Stimulated activated naive B cell treated with anti-CD40 and anti-IgM and Interleukin-4, amounts not matched to agents 10 μg/mL and 1 μg/mL and 100 μg/mL, for 72 hours (primary cell): ENCODE measurements around the gene PRCC.
A peak's percentile ranks its signal among the peaks of the same experiment; 100 is the strongest.
"Not testable (repeated sequence)": the region's sequence is repeated elsewhere in the genome, so short reads cannot be mapped to it uniquely, and the experiment has no call there.

Source experiments
- ATAC-seq, 2 donors: fragments of 150-1000 bp; cut with Tn5 transposase; replicated peaks; 2 replicates each; pipeline ENCODE4 v1.10.0; 2021; ENCODE audit warnings: moderate library complexity in 1 of 2
- DNase-seq: peaks from one replicate; pipeline ENCODE4 v3.0.0; 2021
- H3K27ac Mint-ChIP-seq: one replicate; pipeline ENCODE4 v1.8.0; 2022; ENCODE audit warnings: mild to moderate bottlenecking, mixed read lengths
- H3K27me3 Mint-ChIP-seq, 2 donors: one replicate each; pipeline ENCODE4 v1.8.0; 2022; ENCODE audit warnings: mixed read lengths in 2 of 2
- H3K36me3 Mint-ChIP-seq, 2 donors: one replicate each; pipeline ENCODE4 v1.8.0; 2022; ENCODE audit warnings: mixed read lengths in 2 of 2, mild to moderate bottlenecking in 1 of 2
- H3K4me1 Mint-ChIP-seq, 2 donors: one replicate each; pipeline ENCODE4 v1.8.0; 2022; ENCODE audit warnings: mixed read lengths in 2 of 2, mild to moderate bottlenecking in 1 of 2
- H3K4me3 Mint-ChIP-seq, 2 donors: one replicate each; pipeline ENCODE4 v1.8.0; 2022; ENCODE audit warnings: mild to moderate bottlenecking in 2 of 2, mixed read lengths in 2 of 2, moderate library complexity in 1 of 2
- H3K9me3 Mint-ChIP-seq, 2 donors: one replicate each; pipeline ENCODE4 v1.8.0; 2022; ENCODE audit warnings: mixed read lengths in 2 of 2, mild to moderate bottlenecking in 1 of 2

The PRCC gene

DNA sequence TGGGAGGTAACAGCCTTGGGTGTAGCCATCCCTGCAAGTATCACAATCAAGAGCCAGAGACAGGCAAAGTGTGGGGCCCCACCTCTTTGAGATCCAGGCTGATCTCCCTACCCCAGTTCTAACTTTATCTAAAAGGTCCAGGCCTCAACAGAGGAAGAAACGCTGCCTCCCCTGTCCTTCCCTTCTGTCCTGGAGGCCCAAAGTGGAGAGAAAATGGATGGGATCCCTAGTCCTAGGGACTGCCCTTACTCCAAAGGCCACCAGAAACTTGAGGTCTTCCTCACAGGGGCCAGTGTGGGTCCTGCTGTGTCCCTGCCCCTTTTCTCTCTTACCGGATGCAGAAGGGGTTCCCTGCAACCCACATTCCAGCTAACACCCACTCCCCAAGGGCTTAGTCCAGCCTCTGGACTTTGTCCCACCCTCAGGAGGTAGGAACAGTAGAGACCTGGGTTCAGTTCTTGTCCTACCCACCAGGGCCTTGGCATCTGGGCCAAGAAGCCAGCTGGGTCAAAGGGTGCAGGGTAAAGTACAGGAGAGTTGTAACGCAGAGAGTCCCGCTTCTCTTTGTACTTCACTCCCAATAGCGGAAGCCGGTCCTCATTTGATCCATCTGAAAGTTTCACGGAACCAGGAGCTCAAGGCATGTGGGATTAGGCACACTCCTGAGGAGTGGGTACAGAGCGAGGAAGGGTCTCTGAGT is 17.8 kb upstream of the PRCC start:
- DNase-seq (no peak), ATAC-seq (no peak)
- Mint-ChIP-seq H3K36me3 (peaks cover 30 to 56% of the 10 kb centered on the region in 2 donors), H3K27ac (peak overlapping the region; percentile 94), H3K4me3 (peak overlapping the region; percentile 79 to 92), H3K4me1 (peaks cover 51 to 68% of the 10 kb centered on the region in 2 donors), H3K27me3 (no peaks in the 10 kb centered on the region), H3K9me3 (no peaks in the 10 kb centered on the region)

DNA sequence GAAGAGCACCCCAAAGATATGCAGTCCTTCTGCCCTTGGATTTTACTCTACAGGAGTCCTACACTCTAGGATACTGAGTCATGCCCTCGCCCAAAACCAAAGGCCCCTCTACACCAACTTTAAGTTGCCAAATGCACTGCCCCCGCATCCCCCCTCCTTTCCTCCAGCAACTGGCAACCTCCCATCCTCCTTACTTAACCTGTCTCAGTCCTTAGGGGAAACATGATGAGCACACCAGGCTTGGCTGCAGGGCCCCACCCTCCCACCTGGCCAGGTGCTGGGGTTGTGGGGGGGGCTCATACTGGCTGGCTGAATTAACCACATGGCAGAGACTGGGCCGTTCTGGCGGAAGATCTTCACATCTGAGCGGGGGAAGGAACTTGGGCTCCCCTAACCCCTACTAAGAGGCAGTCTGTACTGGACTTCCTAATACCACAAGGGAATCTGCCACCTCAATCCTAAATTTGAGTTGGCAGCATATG is 17.1 kb upstream of the PRCC start:
- Mint-ChIP-seq H3K27me3 (no peaks in the 10 kb centered on the region), H3K4me3 (peak overlapping the region; percentile 79 to 92), H3K4me1 (peaks cover 52 to 68% of the 10 kb centered on the region in 2 donors), H3K36me3 (peaks cover 26 to 49% of the 10 kb centered on the region in 2 donors), H3K27ac (peak overlapping the region; percentile 94), H3K9me3 (no peaks in the 10 kb centered on the region)
- ATAC-seq: peak in 1 of 2 donors; percentile 6
- no peak for DNase-seq

DNA sequence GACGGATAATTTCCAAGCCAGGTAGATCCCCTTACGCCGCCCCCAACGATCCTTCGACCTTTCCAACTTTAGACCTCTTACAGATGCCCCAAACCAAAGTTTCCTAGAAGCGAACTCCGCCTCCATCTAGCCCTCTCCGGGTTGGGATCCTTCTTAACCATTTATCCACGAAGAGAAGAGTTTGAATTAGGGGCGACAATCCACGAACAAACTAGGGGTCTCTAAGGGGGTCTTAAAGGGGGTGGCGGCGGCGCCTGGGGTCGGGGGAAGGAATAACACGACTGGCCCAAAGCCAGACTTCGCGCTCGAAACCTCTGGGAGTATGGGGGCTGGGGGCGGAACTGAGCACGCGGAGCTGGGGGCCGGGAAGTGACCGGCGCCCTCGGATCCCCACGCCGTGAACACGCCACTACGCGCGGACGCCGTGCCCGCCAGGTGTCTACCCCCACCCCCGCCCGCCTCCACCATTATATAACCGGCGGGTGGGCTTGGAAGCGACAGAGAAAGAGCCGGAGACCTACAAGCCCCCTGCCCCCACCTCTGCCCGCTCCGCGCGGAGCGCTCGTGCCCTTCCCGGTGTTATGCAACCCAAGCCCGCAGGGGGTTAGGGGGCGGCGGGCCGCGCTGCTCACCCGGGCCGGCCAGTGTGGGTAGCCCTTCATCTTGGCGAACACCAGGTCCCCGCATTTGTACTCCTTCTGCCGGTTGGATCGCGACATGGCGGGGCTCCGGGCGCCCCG is 16.5 kb upstream of the PRCC start:
- Mint-ChIP-seq H3K4me3 (peak overlapping the region; percentile 79 to 92), H3K36me3 (peaks cover 21 to 44% of the 10 kb centered on the region in 2 donors), H3K27me3 (no peaks in the 10 kb centered on the region), H3K9me3 (no peaks in the 10 kb centered on the region), H3K27ac (peak overlapping the region; percentile 94), H3K4me1 (peaks cover 50 to 68% of the 10 kb centered on the region in 2 donors)
- DNase-seq (peak; percentile 30), ATAC-seq (peak; percentile 32 to 38)

DNA sequence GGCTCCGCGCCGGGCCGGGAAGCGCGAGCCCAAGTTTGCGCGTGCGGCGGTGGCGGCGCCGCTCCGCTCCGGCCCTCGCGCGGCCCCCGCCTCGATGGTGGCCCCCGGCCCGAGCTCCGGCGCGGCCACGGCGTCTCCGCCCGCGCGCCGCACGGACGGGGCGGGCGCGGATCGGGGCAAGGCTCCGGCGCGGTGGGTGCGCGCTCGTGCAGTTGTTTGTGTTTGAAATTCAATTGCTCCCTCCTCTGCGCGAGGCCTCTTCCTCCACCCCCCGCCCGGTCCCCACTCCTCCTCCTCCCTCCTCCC is 15.9 kb upstream of the PRCC start, which contains the start of gene HDGF:
HDGF (minus strand) TSS at position 225 of the 306 bp plus-strand sequence. CDS start 246 bp downstream, outside the sequence.
- Mint-ChIP-seq H3K4me1 (peaks cover 46 to 63% of the 10 kb centered on the region in 2 donors), H3K4me3 (peak within 1 kb of the TSS; percentile 79 to 94), H3K9me3 (no peaks in the 10 kb centered on the region), H3K36me3 (peaks cover 19 to 41% of the 10 kb centered on the region in 2 donors), H3K27ac (peak within 1 kb of the TSS; percentile 97), H3K27me3 (no peaks in the 10 kb centered on the region)
- no peak for DNase-seq
- no peak for ATAC-seq

DNA sequence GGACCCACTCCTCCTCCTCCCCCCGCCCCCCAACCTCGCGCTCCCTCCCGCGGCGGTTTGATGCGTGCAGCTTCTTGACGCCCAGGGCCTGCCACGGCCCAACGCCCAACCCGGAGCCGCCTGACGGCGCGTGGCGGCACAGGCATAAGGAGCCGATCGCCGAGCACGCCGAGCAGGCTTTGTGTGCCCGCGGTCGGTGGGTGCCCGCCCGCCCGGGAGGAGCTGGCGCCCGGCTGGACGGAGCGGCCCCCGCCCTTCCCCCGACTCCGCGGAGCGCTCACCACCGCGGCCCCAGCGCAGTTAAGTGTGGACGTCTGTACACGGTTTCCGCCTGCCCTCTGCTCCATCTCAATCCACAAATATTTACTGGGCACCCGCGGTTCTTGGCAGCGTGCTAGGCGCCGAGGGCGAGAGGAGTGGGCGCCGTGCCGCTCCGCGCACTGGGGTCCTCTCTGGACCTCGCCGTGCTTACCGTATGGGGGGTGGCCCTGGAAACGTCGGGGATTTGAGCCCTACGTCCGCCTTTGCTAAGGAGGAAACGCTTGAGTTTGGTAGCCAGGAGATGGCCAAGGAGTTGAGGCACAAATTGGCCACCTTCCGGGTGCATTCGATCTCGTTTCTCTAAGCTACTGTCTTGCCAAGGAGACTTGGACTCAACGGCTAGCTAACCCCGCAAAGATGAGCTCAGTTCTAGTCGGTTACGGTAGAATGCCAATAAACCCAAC is 15.4 kb upstream of the PRCC start:
- Mint-ChIP-seq H3K9me3 (no peaks in the 10 kb centered on the region), H3K27me3 (no peaks in the 10 kb centered on the region), H3K4me3 (peak overlapping the region; percentile 79 to 94), H3K36me3 (peaks cover 19 to 37% of the 10 kb centered on the region in 2 donors), H3K4me1 (peaks cover 44 to 57% of the 10 kb centered on the region in 2 donors), H3K27ac (peak overlapping the region; percentile 97)
- DNase-seq (peak; percentile 91), ATAC-seq (peak; percentile 79 to 83)

DNA sequence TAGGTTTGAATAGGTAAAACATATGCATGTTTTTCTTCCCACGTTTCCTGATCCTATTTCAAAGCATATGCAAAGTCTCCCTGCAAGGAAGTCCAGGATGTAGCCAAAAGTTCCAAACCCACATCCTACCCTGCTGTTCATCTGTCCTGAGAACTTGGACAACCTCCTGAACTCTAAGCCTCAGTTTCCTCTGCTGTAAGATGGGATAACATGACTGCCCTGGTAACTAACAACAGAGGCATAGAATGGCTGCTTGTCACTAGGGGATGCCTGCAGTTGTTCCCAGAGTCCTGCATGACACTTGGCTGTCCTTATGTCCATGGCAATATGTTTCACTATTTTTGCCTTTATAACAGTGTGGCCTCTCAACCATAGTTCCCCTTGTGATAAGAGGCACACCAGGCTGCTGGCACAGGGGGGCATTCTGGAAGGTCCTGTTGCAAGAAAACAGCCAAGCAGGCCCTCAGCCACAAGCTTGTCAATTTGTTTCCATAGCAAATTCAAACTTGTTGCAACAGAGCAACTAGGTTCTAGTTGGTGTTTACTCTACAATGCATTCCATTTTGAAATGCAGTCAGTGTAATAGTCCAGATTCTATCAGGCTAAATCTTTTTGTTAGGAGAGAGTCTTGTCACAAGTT is 14.4 kb upstream of the PRCC start:
- ATAC-seq (no peak), DNase-seq (no peak)
- Mint-ChIP-seq H3K4me3 (peak overlapping the region; percentile 79 to 94), H3K27me3 (no peaks in the 10 kb centered on the region), H3K27ac (peak overlapping the region; percentile 52), H3K36me3 (peaks cover 16 to 30% of the 10 kb centered on the region in 2 donors), H3K9me3 (no peaks in the 10 kb centered on the region), H3K4me1 (peaks cover 36 to 48% of the 10 kb centered on the region in 2 donors)

DNA sequence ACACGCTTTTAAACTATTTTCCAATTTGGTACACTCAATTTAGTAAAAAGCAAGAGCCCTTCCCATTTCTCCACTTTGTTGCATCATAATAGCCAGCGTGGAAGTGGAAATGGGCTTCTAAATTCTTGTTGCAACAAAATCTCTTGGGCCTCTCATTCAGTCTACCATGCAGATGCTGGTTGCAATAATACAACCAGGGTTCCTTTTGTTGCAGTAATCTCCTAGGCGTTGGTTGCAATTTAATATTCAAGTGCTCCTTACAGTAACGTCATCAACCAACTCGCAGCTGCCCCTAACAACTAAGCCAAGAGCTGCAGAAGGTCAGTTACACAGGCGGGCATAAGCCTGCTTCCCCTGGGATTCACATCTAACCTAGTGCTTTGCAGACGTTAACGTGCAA is 13.1 kb upstream of the PRCC start:
- Mint-ChIP-seq H3K27me3 (no peaks in the 10 kb centered on the region), H3K4me3 (no peak overlapping the region), H3K4me1 (peaks cover 25 to 39% of the 10 kb centered on the region in 2 donors), H3K36me3 (peaks cover 8 to 20% of the 10 kb centered on the region in 2 donors), H3K9me3 (no peaks in the 10 kb centered on the region), H3K27ac (no peak overlapping the region)
- ATAC-seq (no peak), DNase-seq (no peak)

DNA sequence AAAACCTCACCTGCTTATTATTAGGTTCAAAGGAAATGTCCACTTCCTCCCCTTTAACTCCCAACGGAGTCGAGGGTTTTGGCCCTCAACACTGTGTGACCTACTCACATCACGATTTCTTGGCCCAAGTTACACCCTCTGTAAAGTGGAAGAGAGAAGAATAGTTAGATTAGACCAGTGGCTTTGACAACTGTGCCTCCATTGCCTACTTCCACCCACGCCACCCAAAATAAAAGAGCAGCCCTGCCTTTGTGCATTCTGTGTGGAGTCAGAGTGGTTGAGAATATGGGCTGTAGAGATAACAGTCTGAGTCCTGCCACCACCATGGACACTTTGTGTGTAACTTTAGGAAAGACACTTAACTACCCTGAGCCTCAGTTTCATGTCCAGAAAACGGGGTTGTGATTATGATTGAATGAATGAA is 11.8 kb upstream of the PRCC start:
- peak overlapping the region in 1 of 2 donors; percentile 1 for H3K4me3 Mint-ChIP-seq
- DNase-seq (no peak), ATAC-seq (peak in 1 of 2 donors; percentile 26)
- peaks cover 14 to 29% of the 10 kb centered on the region in 2 donors for H3K4me1 Mint-ChIP-seq
- no peaks in the 10 kb centered on the region for H3K27me3 Mint-ChIP-seq
- H3K27ac Mint-ChIP-seq: peak overlapping the region; percentile 51
- H3K9me3 Mint-ChIP-seq: no peaks in the 10 kb centered on the region
- peaks cover 3 to 8% of the 10 kb centered on the region in 2 donors for H3K36me3 Mint-ChIP-seq

DNA sequence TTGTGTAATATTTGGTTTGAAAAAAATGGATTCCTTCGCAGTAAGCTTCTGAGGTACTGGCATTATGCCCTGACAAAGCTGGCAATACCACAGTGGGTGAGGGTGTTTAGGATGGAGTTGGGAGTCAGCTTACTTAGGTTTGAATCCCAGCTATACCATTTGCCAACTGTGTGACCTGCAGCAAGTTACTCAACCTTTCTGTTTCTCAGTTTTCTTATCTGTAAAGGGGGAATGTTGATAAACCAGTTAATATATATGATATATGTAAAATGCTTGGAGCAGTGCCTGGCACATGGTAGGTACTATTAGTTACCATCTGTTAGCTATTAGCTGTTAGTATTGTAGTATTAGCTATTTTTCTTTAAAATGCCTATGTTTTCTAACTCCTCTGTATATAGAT is 11.0 kb upstream of the PRCC start:
- Mint-ChIP-seq H3K4me1 (peaks cover 14 to 29% of the 10 kb centered on the region in 2 donors), H3K36me3 (peaks cover 3 to 4% of the 10 kb centered on the region in 2 donors), H3K27ac (no peak overlapping the region), H3K4me3 (no peak overlapping the region), H3K27me3 (no peaks in the 10 kb centered on the region), H3K9me3 (no peaks in the 10 kb centered on the region)
- ATAC-seq (no peak), DNase-seq (no peak)

DNA sequence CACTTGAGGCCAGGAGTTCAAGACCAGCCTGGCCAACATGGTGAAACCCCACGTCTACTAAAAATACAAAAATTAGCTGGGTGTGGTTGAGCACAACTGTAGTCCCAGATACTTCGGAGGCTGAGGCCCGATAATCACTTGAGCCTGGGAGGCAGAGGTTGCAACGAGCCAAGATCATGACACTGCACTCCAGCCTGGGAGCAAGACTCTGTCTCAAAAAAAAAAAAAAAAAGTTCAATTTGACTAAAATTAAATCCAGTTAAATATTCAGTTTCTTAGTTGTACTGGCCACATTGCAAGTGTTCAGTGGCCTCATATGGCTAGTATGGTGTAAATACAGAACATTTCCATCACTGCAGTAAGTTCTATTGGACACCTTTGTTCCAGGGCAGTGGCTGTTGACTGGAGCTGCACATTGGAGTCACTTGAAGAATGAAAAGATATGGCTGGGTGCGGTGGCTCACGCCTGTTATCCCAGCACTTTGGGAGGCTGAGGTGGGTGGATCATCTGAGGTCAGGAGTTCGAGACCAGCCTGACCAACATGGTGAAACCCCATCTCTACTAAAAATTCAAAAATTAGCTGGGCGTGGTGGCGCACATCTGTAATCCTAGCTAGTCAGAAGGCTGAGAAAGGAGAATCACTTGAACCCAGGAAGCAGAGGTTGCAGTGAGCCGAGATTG is 9.6 kb upstream of the PRCC start:
- H3K9me3 Mint-ChIP-seq, H3K27me3 Mint-ChIP-seq, DNase-seq, ATAC-seq, H3K4me3 Mint-ChIP-seq, H3K27ac Mint-ChIP-seq, H3K36me3 Mint-ChIP-seq: not testable (repeated sequence)
- peaks cover 13 to 26% of the 10 kb centered on the region in 2 donors for H3K4me1 Mint-ChIP-seq

DNA sequence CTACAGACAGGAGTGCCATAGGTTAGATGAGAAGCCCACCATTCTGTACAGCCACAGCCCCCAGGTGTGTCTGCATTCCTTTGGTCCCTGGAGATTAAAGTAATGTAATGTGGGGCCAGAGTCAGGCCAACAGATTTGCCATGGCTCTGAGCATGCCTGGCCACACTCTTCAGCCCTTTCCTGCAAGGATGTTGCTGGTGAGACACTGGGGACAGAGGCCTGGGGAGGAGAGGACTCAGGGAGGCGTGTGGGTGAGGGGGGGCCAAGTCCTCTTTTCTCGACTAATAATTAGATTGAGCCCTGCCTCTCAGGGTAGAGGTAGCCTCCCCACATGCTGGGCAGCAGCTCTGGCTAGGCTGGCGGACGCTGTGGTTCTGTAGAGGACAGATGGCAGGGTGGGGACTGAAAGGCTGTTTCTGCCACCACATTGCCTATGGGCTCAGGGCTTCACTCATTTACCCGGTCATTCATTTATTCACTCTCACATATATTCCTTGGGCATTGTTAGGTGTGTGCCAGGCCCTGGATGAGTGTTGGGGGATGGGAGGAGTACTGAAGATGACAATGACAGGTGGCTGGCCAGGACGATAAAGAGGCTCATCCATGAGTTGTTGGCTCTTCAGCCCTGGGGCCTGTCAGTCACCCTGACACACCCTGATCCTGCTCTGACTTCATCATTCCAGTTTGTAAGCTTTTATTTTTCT is 7.1 kb upstream of the PRCC start:
- DNase-seq (no peak), ATAC-seq (no peak)
- Mint-ChIP-seq H3K4me3 (no peak overlapping the region), H3K4me1 (peaks cover 4 to 11% of the 10 kb centered on the region in 2 donors), H3K27ac (no peak overlapping the region), H3K9me3 (no peaks in the 10 kb centered on the region), H3K27me3 (no peaks in the 10 kb centered on the region), H3K36me3 (peaks cover 0 to 4% of the 10 kb centered on the region in 2 donors)

DNA sequence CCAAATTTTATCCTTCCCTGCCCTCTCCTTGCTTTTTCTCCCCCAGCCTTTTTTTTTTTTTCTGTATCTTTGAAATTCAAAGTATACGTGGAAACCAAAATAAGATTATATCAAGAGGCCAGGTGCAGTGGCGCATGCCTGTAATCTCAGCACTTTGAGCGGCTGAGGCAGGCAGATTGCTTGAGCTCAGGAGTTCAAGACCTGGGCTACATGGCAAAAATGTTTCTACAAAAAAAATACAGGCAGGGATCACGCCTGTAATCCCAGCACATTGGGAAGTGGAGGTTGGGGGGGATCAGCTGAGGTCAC is 6.6 kb upstream of the PRCC start:
- DNase-seq (no peak), ATAC-seq (no peak)
- Mint-ChIP-seq H3K9me3 (no peaks in the 10 kb centered on the region), H3K27ac (no peak overlapping the region), H3K4me1 (peaks cover 1 to 8% of the 10 kb centered on the region in 2 donors), H3K36me3 (peaks cover 0 to 4% of the 10 kb centered on the region in 2 donors), H3K4me3 (no peak overlapping the region), H3K27me3 (no peaks in the 10 kb centered on the region)

DNA sequence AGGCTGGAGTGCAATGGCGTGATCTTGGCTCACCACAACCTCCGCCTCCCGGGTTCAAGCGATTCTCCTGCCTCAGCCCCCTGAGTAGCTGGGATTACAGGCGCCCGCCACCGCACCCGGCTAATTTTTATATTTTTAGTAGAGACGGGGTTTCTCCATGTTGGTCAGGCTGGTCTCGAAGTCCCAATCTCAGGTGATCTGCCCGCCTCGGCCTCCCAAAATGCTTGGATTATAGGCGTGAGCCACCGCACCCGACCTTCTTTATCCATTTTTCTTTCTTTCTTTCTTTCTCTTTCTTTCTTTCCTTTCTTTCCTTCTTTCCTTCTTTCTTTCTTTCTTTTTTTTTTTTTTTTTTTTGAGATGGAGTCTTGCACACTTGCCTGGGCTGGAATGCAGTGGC is 2.2 kb upstream of the PRCC start:
- H3K9me3 Mint-ChIP-seq, ATAC-seq, DNase-seq, H3K27ac Mint-ChIP-seq, H3K4me3 Mint-ChIP-seq, H3K27me3 Mint-ChIP-seq: not testable (repeated sequence)
- Mint-ChIP-seq H3K4me1 (peaks cover 16 to 29% of the 10 kb centered on the region in 2 donors), H3K36me3 (peaks cover 4 to 22% of the 10 kb centered on the region in 2 donors)
